Stimulated activated CD8-positive, alpha-beta memory T cell treated with anti-CD3 and anti-CD28 coated beads, Interleukin-4, amount 100 ng/mL, for 24 hours (primary cell): Measurements from ENCODE around the gene PLEKHA3.

ENCODE experiments used
- DNase-seq: peaks from one replicate; pipeline ENCODE4 v3.0.0-alpha.2; 2020; ENCODE audit warnings: low read depth

Gene PLEKHA3

DNA sequence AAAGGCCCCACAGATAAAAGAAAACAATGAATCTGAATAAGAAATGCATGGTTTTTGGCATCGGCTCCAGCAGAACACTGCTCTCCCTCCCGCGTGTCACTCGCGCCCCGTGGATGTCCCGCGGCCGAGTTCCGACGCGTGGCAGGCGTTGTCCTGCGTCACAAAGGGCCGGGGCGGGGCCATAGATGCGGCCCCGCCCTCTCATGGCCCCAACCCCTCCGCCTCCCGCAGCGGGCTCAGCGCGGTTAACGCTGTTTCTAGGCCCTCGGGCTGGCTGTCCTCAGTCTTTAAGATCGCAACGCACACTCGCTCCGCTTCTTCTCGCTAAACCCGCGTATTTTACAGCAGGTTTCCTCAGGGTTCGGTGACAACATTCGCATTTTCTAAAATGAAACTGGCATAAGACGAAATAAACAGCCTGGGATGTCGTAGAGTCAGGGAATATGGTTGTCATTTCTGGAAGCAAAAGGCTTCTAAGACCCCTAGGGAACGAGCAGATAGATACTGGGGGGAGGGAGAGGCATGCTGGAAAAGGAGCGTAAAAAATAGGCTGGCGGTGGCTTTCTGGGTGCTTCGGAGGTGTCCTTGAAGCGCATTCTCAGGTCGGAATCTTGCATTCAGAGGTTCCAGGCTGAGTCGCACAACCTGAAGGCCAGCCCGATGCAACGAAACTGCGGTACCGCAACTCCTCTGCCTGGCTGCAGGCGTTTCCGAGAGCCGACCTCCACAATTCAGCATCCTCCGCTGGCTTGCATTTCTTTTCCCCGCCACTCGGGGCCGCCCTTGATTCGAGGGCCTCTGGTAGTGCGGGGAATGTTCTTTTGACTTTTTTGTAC, 1.6 kb upstream of the PLEKHA3 start, which contains the start of gene FKBP7:
Gene FKBP7, minus strand, starts transcription at position 162 of the 836 bp plus-strand sequence. Its CDS starts 101 bp downstream, at position 61.
- DNase-seq = peak; percentile 71

DNA sequence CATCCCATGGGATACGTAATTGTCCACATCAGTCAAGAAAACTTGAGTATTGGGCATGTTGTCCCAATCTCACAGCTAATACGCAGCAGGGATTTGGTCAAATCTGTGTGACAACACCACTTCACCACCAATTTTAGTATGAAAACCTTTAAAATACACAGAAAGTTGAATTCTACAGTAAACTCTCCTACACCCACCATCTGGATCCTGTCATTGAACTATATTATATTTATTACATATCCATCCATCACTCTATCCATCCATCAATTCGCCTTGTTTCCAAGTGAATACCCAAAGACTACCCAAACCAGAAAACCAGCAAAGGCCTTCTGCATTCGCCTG, 1.0 kb upstream of the PLEKHA3 start:
- DNase-seq = no peak

DNA sequence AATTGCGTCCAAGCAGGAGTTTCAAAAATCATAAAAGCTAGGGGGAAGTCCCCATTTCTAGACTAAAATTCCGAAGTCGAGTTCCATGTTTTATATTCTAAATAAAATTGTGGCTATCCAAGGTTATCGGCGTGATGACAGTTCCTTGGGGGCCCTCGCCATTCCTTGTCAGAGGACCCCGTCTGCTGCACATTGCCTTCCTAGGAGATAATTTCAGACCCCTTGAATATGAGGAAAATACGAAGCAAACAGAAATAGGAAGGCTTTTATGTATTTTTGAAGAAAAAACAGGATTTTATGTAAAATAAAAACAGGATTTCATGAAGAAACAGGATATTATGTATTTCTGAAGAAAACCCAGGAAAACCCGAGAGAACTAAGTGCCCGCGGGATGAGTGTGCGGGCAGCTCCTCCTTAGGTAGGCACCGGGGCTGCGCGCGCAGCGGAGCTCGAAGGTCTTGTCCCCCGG, 465 bp upstream of the PLEKHA3 start:
- no peak for DNase-seq

DNA sequence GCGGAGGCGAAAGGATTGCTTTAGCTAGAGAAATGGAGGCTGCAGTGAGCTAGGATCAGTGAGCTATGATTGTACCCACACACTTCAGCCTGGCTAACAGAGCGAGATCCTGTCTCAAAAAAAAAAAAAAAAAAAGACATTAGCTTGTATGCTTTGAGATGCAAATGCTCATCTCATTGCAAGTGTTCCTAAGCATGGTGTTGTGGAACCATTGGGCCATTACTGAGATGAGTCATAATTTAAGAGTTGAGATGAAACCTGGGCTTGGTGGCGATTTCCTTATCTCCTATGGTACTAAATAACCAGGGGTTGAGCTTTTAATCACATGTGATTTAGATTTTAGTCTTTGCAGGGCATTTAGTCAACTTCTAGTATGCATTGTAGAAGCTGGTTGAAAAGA, 2.2 kb downstream of the PLEKHA3 start:
- no peak for DNase-seq

DNA sequence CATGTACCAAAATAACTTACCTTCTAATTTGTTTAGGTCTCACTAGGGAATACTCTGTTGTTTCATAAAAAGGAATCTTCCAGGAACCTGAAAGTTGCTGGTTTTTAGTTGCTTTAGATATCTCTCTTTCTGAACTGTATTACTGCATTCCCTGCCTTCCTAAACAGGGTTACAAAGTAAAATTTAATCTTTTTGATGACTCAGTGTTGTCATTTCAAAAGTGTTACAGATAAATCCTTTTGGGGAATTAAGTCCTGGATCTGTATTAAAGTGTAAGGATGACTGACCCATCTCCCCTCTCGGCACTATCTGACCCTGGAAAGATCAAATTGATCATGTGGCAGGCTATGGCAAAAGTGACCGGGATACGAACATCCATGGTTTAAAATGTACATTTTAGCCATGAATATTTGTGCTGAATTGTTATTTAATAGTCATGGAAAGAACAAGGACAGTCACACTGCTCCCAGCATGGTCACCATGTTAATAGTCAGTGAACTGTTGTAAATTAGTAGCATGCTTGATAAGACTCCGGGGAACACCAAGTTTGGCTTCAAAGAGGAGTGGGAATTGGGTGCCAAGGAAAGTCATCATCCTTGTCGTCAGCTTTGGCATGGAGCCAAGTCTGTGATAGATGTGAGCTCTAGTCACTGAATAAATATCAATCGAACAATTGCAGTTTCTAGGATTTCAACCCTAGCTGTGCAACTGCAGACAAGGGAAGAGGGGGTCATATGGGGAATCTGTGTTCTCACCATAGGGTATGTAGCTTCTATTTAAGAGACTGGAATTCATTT, 4.2 kb downstream of the PLEKHA3 start:
- no peak for DNase-seq

DNA sequence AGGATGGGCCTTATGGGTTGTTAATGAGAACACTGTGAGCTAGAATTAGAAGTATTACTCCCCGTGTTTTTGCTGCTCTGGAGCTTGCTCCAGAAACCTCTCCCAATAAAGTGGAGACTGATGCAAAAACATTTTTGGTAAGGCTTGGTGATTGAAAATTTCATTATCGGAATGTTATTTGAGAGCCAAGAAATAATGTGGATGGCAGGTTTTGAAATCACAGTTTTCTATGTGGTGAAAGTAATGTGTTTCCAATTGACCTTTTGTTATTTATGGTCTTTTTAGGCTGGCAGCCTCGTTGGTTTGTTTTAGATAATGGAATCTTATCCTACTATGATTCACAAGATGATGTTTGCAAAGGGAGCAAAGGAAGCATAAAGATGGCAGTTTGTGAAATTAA, 5.1 kb downstream of the PLEKHA3 start:
- no peak for DNase-seq

DNA sequence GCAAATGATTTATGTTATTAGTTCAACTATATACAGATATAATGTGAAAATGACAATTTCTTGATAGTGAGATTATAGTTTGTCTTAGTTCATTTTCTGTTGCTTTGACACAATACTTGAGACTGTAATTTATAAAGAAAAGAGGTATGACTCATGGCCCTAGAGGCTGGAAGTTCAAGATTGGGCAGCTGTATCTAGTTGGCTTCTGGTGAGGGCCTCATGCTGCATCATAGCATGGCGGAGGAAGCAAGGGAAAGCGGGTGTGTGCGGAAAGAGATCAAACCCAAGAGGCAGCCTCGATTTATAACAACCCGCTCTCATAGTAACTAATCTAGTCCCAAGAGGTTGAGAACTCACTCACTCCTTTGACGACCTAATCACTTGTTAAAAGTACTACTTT, 11.4 kb downstream of the PLEKHA3 start:
- no peak for DNase-seq

DNA sequence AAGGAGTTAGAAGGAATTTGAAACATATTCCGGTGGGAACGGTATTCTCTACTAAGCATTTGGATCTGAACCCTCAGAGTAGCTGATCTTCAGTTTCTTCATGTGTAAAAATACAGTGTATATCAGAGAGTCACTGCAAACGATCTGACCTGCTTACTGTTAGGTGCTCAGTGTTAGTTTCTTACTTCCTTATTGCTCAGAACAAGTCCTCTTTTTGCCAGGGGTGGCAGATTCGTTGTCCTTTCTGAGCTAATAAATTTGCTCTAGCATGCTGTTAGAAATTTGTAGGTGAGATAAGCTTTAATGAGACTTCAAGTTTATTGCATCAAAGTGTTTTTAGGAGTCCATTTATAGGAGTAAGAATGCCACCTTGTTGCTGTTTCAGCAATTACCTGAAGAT, 15.8 kb downstream of the PLEKHA3 start:
- no peak for DNase-seq

DNA sequence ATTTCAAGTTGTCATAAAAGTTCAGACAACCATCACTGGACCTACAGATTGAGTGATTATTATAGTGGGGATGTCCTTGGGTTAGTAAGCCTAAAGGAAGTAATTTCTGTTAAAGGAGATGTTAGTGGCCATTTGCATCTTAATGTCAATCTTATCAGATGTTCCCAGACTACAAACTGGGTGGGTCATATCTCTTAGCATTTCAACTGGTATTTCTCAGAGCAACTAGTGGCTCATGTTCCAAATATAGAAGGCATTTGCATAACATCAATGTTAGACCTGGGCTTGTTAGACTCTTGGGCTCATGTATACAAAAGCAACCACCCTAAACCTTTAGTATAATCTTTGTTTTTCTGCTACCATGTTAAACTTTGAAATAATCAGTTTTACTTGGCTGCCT, 17.9 kb downstream of the PLEKHA3 start:
- no peak for DNase-seq

DNA sequence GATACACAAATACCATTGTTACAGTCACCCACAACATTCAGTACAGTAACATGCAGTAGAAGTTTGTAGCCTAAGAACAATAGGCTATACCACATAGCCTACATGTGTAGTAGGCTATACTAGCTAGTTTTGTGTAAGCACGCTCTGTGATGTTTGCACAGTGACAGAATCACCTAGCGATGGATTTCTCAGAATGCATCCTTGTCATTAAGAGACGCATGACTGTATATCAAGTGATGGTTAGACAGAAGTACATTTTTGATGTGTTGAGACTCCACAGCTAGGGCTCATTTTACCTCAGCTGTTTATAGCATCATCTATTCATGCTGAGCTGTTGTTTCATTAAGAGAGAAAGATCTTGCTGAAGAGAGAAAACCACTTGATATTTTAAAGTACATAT, 19.4 kb downstream of the PLEKHA3 start:
- DNase-seq = no peak

DNA sequence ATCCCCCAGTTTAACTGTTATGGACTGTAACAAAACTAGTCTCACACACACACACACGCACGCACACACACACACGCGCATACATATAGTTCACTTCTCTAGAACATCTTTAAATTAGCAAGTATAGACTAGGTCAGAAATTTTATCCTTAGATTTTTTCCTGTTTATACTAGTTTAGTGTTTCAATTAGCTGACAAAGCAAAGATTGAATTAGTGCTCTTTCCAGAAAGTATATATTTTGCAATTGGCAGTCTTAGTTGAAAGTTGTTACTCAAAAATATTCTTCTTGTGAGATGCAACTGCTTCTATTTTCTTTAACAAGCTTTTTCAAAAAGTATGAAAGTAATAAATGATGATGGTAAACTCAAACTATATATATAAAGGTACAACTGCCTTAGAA, 22.5 kb downstream of the PLEKHA3 start:
- no peak for DNase-seq

DNA sequence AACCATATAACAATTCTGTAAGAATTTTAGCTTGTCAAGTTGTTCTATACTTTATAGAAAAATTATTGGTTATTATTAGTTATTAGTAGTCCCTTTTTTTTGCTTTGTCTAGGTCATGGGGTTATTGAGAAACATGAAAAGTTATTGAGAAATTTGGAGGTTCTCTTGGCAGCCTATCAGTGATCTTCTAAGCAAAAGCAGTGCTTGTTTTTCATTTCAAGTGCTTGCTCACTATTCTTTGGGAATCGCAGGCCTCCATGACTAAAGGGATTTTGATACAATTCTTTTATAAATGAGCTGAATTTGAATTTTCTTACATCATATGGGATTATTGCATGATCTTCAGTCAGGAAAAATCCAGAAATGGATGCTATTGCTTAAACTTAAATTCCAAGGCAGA, 25.8 kb downstream of the PLEKHA3 start:
- DNase-seq = no peak

DNA sequence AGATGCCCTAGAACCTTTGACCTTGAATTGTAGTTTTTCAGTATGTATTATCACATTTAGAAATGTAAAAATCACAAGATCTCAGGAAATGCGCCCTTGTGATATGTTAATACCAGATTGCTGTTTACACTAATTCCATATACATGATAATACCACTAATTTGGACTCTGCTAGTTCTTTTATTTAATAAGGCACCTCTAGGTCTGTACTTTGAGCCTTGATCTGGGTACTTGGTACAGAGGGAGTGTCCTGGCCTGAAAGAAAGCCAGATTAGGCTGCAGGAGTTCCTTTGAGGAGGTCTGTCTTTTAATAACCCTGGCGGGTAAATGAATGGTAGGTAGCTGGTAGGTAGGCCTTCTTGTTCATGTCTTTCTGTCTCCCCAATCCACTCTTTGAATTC, 26.3 kb downstream of the PLEKHA3 start:
- no peak for DNase-seq

DNA sequence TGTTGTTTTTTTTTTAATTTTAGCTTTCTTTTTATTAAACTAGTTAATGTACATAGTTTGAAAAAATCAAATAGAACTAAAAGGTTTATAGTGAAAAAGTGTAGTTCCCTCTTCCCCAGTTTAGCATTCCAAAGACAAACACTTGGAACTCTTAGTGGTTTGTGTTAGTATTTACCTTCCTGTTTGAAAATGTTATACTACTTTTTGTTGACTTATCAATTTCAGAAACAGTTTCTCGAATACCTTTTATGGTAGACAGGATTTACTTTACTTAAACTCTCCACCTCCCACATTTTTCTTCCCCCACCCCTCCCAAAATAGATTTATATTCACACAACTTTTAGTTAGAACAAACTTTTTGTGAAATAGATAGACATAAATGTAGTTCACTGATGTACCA, 26.7 kb downstream of the PLEKHA3 start:
- DNase-seq = no peak

DNA sequence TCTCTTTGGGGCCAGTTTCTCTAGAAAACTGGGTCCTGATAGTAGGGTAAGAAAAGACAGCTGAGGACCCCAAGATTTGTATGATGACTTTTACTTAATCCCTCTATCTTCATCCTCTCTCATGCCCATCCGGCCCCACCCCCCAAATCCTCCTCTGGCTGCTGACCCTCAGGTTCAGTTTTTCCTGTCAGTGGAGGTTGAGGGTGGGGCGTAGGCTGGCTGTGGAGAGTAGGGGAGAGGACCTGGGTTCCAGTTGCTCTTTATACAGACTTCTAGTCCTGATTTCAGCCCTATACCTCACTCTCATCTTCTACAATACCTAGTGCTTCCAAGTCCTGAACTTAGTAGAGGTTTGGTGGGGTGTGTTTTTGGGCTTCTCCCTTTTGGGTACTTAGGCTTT, 28.4 kb downstream of the PLEKHA3 start:
- no peak for DNase-seq

DNA sequence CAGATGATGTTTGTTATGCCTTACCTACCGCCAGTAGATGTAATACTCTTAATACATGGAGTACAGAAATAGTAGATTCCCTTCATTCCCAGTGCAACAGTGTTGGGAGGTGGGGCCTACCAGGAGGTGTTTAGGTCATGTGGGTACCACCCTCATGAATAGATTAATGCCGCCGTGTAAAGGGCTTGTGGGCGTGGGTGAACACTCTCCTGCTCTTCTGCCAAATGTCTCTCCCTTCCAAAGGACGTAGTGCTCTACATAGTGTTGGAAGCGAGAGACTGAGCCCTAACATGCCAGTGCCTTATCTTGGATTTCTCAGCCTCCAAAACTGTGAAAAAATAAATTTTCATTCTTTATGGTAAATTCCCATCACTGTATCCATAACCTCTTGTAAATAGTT, 30.1 kb downstream of the PLEKHA3 start:
- no peak for DNase-seq

DNA sequence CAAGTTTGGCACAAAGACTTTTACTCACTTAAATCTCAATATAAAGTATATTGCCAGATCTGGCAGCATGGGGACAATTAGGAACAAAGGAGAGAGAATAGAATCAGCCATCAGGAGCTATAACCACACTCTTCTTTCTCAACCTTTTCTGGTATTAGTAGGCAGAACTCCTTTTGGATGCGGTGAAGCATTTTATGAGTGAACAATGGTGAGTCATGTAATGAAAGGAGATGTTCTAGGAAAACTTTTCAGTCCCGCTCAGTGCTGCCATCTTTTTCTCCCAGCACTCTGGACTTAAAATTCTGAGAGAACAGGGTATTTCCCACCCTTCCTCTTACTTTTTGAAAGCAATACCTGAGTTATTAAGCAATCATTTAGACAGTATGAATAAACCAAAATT, 32.2 kb downstream of the PLEKHA3 start:
- no peak for DNase-seq

DNA sequence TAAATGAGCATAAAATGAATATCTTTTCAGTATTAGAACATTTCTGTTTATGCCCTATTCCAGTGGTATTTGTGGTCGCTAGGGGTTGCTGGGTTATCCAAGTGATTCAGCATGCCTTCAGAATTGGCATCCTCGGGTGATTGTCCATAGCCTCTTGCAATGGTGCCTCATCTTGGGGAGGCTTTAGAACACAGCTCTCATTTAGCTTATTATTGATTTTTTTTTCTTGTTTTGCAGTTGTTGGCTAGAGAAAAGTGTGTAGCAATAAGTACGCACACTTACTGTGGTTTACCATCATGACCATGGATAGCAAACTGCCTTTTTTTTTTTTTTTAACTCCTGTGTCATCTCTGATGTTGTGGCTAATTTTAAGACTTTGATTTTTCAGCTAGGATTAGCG, 33.6 kb downstream of the PLEKHA3 start:
- no peak for DNase-seq

DNA sequence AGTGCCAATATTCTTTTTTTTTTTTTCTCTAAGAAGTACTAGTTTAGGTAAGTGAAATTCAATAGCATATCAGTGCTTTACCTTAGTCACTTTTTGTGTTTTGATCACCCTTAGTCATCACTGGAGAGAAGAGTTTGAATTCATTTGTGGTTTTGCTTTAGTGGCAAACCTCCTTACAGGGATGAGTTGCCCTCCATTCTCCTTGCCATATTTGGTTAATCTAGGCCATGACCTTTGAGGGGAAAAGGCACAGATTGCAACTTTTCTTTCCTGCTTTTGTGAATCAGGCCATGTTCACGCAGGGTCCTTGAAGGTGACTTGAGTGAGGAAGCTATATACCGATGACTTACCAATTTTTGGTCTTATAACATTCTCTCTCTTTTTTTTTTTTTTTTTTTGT, 34.4 kb downstream of the PLEKHA3 start:
- no peak for DNase-seq

DNA sequence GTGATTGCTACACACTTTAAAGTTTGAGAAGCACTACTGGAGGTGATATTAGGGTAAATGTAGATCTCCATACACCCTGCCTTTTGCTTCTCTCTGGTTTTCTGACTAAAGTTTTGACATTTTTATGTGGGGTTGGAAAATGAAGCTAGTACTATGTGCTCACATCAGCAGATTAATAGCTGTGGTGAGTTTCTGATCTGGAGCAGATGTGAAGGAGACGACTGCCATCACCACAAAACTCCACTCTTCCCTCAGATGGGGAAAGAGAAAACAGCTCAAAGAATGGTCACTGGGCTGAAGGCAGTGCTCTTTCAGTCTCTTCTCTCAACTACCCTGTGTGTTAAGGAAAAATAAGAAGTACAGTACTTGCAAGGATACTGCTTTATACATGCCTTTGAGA, 37.2 kb downstream of the PLEKHA3 start:
- DNase-seq = no peak

DNA sequence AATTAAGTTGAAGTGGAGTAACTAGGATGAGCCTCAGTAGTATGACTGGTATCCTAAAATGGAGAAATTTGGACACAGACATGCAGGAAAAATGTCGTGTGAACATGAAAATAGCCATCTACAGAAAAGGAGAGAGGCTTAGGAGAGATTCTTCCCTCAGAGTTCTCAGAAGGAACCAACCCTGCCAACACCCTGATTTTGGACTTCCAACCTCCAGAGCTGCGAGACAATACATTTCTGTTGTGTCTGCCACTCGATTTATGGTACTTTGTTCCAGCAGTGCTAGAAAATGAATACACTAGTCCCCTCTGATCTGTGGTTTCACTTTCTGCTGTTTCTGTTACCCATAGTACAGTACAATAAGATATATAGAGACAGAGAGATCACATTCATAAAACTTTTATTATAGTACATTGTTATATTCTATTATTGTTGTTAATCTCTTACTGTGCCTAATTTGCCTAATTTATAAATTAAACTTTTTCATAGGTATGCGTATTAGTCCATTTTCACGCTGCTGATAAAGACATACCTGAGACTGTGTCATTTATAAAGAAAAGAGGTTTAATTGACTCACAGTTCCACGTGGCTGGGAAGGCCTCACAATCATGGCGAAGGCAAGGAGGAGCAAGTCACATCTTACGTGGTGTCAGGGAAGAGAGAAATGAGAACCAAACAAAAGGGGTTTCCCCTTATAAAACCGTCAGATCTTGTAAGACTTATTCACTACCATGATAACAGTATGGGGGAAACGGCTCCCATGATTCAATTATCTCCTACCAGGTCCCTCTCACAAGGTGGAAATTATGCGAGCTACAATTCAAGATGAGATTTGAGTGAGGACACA, 41.3 kb downstream of the PLEKHA3 start:
- no peak for DNase-seq

DNA sequence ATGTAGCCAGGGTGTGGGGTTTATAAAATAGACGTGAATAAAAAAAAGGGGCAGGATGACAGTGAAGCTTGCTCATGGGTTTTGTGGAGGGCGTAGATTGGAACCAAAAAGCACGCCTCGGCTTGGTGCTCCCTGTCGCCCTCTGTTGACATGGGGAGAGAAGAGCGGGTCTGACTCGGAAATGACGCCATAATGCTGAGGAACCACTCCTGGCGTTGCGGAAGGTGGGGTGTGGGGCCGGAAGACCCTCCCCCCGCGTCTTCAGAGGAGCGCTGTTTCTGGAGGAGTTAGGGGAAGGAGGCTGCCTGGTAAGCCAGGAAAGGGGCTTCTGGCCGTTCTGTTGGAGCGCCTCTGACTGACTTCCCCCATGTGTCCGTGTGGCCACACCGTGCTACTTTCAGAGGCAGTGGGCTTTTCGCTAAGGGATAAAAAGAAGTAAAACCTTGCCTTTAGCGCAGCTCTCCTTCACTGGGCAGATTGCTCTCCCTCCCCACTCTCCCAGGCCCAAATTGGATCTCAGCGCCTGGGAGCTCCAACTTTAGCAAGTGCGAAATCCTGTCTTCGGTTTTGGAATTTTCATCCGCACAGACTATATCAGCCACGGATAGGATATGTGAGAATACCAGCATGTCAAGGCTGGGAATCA, 42.8 kb downstream of the PLEKHA3 start:
- peak; percentile 74 for DNase-seq
